Measurements from ENCODE around the gene COL5A1.

Gene COL5A1

DNA sequence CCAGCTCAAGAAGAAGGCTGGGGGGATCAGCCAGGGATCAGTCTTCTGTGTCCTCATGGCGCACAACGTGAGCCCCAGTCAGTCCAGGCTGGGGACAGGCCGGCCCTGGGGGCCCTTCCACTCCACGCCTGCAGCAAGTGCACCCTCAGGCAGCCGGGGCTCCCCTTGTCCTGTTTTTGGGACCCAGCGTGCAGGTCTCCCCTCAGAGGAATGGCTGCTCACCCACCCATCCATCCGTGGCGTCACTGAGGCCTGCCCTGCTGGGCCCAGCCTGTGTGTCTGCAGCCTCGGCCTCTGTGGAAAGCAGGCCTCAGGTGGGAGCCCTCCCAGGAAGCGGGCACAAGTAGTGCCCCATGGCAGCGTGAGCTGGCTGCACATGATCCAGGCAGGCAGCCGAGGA, 186.4 kb downstream of the COL5A1 start:
- Histone ChIP-seq H3K36me3 (ENCODE audit: control insufficient read depth, insufficient read depth, low read length, severe bottlenecking) (peaks cover 95% of the 10 kb centered on the region), H3K27me3 (replicated peaks; ENCODE audit: control insufficient read depth, insufficient read depth, low read length) (no peaks in the 10 kb centered on the region), H3K4me1 (ENCODE audit: control insufficient read depth, insufficient read depth, low read length) (no peaks in the 10 kb centered on the region), H3K9me3 (ENCODE audit: control insufficient read depth, low read length) (no peaks in the 10 kb centered on the region), H3K9ac (ENCODE audit: low read length) (no peak overlapping the region), H3K4me3 (ENCODE audit: low read length) (no peak overlapping the region)
- no peak for DNase-seq (ENCODE audit: low read depth)

DNA sequence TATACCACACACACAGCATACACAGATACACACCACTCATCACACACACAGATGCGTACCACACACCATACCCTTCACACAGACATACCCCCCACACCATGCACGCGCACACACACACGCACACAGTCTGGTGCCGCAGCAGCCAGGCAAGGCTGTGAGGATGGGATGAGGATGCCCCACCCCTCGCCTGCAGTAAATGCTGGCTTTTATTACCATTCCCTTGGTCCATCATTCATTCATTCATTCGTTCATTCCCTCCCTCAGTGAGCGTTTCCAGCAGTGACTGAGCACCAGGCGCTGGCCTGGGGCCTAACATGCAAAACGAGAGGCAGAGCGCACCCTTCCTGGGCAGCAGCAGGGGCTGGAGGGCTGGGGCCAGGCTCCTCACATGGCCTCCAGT, 187.3 kb downstream of the COL5A1 start:
- Histone ChIP-seq H3K36me3 (ENCODE audit: control insufficient read depth, insufficient read depth, low read length, severe bottlenecking) (peaks cover 95% of the 10 kb centered on the region), H3K9ac (ENCODE audit: low read length) (no peak overlapping the region), H3K27me3 (replicated peaks; ENCODE audit: control insufficient read depth, insufficient read depth, low read length) (no peaks in the 10 kb centered on the region), H3K9me3 (ENCODE audit: control insufficient read depth, low read length) (no peaks in the 10 kb centered on the region), H3K4me3 (ENCODE audit: low read length) (no peak overlapping the region), H3K4me1 (ENCODE audit: control insufficient read depth, insufficient read depth, low read length) (no peaks in the 10 kb centered on the region)
- no peak for DNase-seq (ENCODE audit: low read depth)

DNA sequence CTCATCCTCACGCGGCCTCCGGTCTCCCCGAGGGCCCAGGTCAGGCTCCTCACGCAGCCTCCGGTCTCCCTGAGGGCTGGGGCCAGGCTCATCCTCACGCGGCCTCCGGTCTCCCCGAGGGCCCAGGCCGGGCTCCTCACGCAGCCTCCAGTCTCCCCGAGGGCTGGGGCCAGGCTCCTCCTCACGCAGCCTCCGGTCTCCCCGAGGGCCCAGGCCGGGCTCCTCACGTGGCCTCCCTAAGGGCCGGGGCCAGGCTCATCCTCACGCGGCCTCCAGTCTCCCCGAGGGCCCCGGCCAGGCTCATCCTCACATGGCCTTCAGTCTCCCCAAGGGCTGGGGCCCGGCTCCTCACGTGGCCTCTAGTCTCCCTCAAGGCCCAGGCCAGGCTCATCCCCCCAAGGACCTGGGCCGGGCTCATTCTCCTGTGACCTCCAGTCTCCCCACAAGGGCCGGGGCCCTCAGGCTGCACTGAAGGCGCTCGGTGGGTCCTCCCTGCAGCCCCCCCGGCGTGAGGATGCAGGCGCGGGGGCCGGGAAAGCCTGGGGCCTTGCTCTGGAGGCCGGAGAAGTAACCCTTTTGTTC, 187.8 kb downstream of the COL5A1 start:
- peaks cover 95% of the 10 kb centered on the region for H3K36me3 ChIP-seq (ENCODE audit: control insufficient read depth, insufficient read depth, low read length, severe bottlenecking)
- H3K27me3 ChIP-seq (replicated peaks; ENCODE audit: control insufficient read depth, insufficient read depth, low read length): no peaks in the 10 kb centered on the region
- H3K4me3 ChIP-seq (ENCODE audit: low read length): no peak overlapping the region
- H3K9me3 ChIP-seq (ENCODE audit: control insufficient read depth, low read length): no peaks in the 10 kb centered on the region
- H3K9ac ChIP-seq (ENCODE audit: low read length): no peak overlapping the region
- no peaks in the 10 kb centered on the region for H3K4me1 ChIP-seq (ENCODE audit: control insufficient read depth, insufficient read depth, low read length)
- DNase-seq (ENCODE audit: low read depth): no peak

- Histone ChIP-seq H3K9me3 (ENCODE audit: control insufficient read depth, low read length) (no peaks in the 10 kb centered on the region), H3K27me3 (replicated peaks; ENCODE audit: control insufficient read depth, insufficient read depth, low read length) (no peaks in the 10 kb centered on the region), H3K4me3 (ENCODE audit: low read length) (no peak overlapping the region), H3K9ac (ENCODE audit: low read length) (no peak overlapping the region), H3K4me1 (ENCODE audit: control insufficient read depth, insufficient read depth, low read length) (no peaks in the 10 kb centered on the region), H3K36me3 (ENCODE audit: control insufficient read depth, insufficient read depth, low read length, severe bottlenecking) (peaks cover 95% of the 10 kb centered on the region)
- DNase-seq (ENCODE audit: low read depth): no peak
These were observed 188.5 kb downstream of the COL5A1 start for GRCh38 chr9:134830126-134830525.

DNA sequence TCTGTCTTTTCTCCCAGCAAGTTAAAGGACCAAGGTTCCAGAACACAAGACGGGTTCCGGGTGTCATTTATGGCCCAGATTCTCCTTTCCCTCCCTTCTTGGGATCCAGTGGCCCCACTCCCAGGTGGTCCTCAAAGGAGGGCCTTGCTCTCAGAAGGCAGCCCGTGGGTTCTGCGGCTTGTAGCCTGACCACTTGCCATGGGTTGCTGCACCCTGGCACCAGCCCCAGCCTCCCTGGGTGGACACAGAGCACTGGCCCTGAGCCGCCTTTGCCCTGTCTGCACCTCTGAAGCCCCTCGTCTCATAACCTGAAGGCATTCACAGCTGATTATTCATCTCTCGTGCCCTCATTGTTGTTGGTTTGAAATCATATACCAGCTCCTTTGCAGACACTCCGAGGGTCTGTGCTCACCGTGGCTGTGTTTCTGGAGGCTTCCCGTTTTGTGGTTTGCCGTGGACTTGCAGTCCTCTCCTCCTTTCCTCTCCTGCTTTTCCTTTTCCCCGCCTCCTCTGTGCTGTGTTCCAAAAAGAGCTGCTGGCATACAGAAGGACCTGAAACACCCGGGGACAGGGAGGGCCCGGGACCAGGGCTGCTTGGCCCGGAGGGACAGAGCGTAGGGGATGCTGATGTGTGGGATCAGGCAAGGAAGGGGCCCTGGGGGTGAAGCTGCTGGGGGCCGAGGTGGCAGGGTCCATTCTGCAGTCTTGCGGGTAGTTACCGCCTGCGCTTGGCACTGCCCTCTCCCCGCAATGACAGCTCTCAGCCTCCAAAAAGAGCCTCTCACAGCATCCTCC, 189.5 kb downstream of the COL5A1 start:
- no peak for DNase-seq (ENCODE audit: low read depth)
- H3K36me3 ChIP-seq (ENCODE audit: control insufficient read depth, insufficient read depth, low read length, severe bottlenecking): peaks cover 95% of the 10 kb centered on the region
- no peak overlapping the region for H3K9ac ChIP-seq (ENCODE audit: low read length)
- H3K4me1 ChIP-seq (ENCODE audit: control insufficient read depth, insufficient read depth, low read length): no peaks in the 10 kb centered on the region
- H3K4me3 ChIP-seq (ENCODE audit: low read length): no peak overlapping the region
- no peaks in the 10 kb centered on the region for H3K27me3 ChIP-seq (replicated peaks; ENCODE audit: control insufficient read depth, insufficient read depth, low read length)
- no peaks in the 10 kb centered on the region for H3K9me3 ChIP-seq (ENCODE audit: control insufficient read depth, low read length)

GRCh38 chr9:134832471-134832870, 190.9 kb downstream of the COL5A1 start:
- H3K36me3 ChIP-seq (ENCODE audit: control insufficient read depth, insufficient read depth, low read length, severe bottlenecking): peaks cover 95% of the 10 kb centered on the region
- no peak for DNase-seq (ENCODE audit: low read depth)

DNA sequence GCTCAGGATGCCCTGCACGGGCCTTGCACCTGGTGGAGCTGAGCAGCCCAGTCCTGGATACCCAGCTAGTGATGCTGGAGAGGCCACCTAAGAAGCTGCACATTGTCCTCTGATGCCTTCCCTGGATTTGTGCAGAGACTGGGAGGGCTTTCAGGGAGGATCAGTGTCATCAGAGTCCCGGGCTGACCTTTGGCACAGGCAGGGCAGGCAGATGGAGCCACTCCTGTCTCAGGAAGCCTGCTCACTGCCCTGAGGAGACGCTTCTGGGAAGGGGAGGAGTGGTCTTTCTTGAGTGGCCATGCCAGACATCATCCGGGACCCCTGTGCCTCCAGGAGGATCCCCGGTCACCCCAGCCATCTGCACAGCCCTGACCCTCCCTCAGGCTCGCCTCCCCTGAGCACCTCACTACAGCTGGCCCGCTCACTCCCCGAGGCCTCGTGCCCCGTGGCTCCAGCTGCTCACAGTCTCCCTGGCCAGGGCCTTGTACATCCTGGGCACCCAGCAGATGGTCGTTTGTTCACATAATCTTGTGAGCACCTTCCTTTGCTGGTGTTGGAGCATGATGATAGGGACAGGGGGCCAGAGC, 191.8 kb downstream of the COL5A1 start:
- no peaks in the 10 kb centered on the region for H3K27me3 ChIP-seq (replicated peaks; ENCODE audit: control insufficient read depth, insufficient read depth, low read length)
- no peak overlapping the region for H3K4me3 ChIP-seq (ENCODE audit: low read length)
- H3K9me3 ChIP-seq (ENCODE audit: control insufficient read depth, low read length): no peaks in the 10 kb centered on the region
- no peak overlapping the region for H3K9ac ChIP-seq (ENCODE audit: low read length)
- no peaks in the 10 kb centered on the region for H3K4me1 ChIP-seq (ENCODE audit: control insufficient read depth, insufficient read depth, low read length)
- no peak for DNase-seq (ENCODE audit: low read depth)
- peaks cover 96% of the 10 kb centered on the region for H3K36me3 ChIP-seq (ENCODE audit: control insufficient read depth, insufficient read depth, low read length, severe bottlenecking)

More at GRCh38 chr9:134832471-134832870, 190.9 kb downstream of the COL5A1 start:
- Histone ChIP-seq H3K27me3 (replicated peaks; ENCODE audit: control insufficient read depth, insufficient read depth, low read length) (no peaks in the 10 kb centered on the region), H3K4me1 (ENCODE audit: control insufficient read depth, insufficient read depth, low read length) (no peaks in the 10 kb centered on the region), H3K4me3 (ENCODE audit: low read length) (no peak overlapping the region), H3K9me3 (ENCODE audit: control insufficient read depth, low read length) (no peaks in the 10 kb centered on the region), H3K9ac (ENCODE audit: low read length) (no peak overlapping the region)

- H3K27me3 ChIP-seq (replicated peaks; ENCODE audit: control insufficient read depth, insufficient read depth, low read length): no peaks in the 10 kb centered on the region
- H3K4me3 ChIP-seq (ENCODE audit: low read length): no peak overlapping the region
- no peaks in the 10 kb centered on the region for H3K4me1 ChIP-seq (ENCODE audit: control insufficient read depth, insufficient read depth, low read length)
- no peak overlapping the region for H3K9ac ChIP-seq (ENCODE audit: low read length)
- peaks cover 98% of the 10 kb centered on the region for H3K36me3 ChIP-seq (ENCODE audit: control insufficient read depth, insufficient read depth, low read length, severe bottlenecking)
- no peaks in the 10 kb centered on the region for H3K9me3 ChIP-seq (ENCODE audit: control insufficient read depth, low read length)
- no peak for DNase-seq (ENCODE audit: low read depth)
These were observed 192.8 kb downstream of the COL5A1 start for GRCh38 chr9:134834217-134834956.

DNA sequence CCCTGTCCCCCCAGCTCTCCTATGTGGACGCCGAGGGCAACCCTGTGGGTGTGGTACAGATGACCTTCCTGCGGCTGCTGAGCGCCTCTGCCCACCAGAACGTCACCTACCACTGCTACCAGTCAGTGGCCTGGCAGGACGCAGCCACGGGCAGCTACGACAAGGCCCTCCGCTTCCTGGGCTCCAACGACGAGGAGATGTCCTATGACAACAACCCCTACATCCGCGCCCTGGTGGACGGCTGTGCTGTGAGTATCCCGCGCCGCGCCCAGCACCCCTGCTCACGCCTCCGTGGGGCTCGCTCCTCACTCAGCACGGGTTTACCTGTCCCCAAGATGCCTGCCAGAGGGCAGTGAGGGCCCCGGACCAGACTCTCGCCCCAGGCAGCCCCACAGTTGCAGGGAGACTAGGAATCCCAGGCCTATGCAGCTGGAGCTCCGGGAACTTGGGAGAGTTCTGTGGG, 193.4 kb downstream of the COL5A1 start:
- no peak for DNase-seq (ENCODE audit: low read depth)
- Histone ChIP-seq H3K9ac (ENCODE audit: low read length) (no peak overlapping the region), H3K9me3 (ENCODE audit: control insufficient read depth, low read length) (no peaks in the 10 kb centered on the region), H3K27me3 (replicated peaks; ENCODE audit: control insufficient read depth, insufficient read depth, low read length) (no peaks in the 10 kb centered on the region), H3K4me3 (ENCODE audit: low read length) (no peak overlapping the region), H3K36me3 (ENCODE audit: control insufficient read depth, insufficient read depth, low read length, severe bottlenecking) (peaks cover 98% of the 10 kb centered on the region), H3K4me1 (ENCODE audit: control insufficient read depth, insufficient read depth, low read length) (no peaks in the 10 kb centered on the region)

- no peaks in the 10 kb centered on the region for H3K9me3 ChIP-seq (ENCODE audit: control insufficient read depth, low read length)
- H3K27me3 ChIP-seq (replicated peaks; ENCODE audit: control insufficient read depth, insufficient read depth, low read length): no peaks in the 10 kb centered on the region
- DNase-seq (ENCODE audit: low read depth): no peak
- no peaks in the 10 kb centered on the region for H3K4me1 ChIP-seq (ENCODE audit: control insufficient read depth, insufficient read depth, low read length)
- H3K9ac ChIP-seq (ENCODE audit: low read length): no peak overlapping the region
- peaks cover 98% of the 10 kb centered on the region for H3K36me3 ChIP-seq (ENCODE audit: control insufficient read depth, insufficient read depth, low read length, severe bottlenecking)
- H3K4me3 ChIP-seq (ENCODE audit: low read length): no peak overlapping the region
These were observed 193.8 kb downstream of the COL5A1 start for GRCh38 chr9:134835448-134835847.

DNA sequence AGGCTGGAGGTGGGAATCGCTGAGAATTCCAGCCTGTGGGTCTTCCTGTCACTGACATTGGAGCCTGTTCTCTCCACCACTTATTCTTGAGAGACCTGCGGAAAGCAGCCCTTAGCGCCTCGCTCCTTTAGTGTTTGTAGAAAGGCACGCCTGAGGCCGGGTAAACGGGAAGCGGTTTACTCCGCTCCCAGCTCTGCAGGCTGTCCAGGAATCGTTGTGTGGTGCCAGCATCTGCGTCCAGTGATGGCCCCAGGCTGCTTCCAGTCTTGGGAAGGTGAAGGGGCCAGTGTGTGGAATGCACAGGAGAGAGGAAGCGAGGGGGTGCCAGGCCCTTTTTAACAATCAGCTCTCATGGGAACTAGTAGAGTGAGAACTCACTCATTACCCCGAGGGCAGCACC, 194.4 kb downstream of the COL5A1 start:
- peaks cover 98% of the 10 kb centered on the region for H3K36me3 ChIP-seq (ENCODE audit: control insufficient read depth, insufficient read depth, low read length, severe bottlenecking)
- no peak for DNase-seq (ENCODE audit: low read depth)
- H3K4me3 ChIP-seq (ENCODE audit: low read length): no peak overlapping the region
- no peaks in the 10 kb centered on the region for H3K9me3 ChIP-seq (ENCODE audit: control insufficient read depth, low read length)
- no peaks in the 10 kb centered on the region for H3K4me1 ChIP-seq (ENCODE audit: control insufficient read depth, insufficient read depth, low read length)
- no peak overlapping the region for H3K9ac ChIP-seq (ENCODE audit: low read length)
- no peaks in the 10 kb centered on the region for H3K27me3 ChIP-seq (replicated peaks; ENCODE audit: control insufficient read depth, insufficient read depth, low read length)

Measured in adipocyte (in vitro differentiated cells).